HG02938 (cell line): ENCODE results near the gene EXOC3L4.
"Not testable (repeated sequence)": the region's sequence is repeated elsewhere in the genome, so short reads cannot be mapped to it uniquely, and the experiment has no call there.

Source experiments
- ATAC-seq: cut with Tn5 transposase; IDR thresholded peaks from one replicate; pipeline ENCODE4 v1.9.1; 2021; ENCODE audit warnings: mild to moderate bottlenecking, moderate library complexity; ENCODE audit not compliant: unreplicated experiment

EXOC3L4 gene

DNA sequence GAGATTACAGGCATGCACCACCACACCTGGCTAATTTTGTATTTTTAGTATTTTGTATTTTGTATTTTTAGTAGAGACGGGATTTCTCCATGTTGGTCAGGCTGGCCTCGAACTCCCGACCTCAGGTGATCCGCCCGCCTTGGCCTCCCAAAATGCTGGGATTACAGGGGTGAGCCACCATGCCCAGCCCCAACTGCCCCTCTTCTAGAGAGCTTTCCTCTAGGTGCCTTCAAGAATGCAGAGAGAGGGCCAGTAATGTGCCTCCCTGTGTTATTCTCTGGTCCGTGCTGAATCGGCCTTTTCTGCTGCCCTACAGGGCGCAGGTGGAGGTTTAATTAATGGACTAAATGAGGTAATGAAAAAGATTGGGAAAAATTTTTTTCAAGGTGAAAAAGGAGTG lies 25.0 kb downstream of the EXOC3L4 start:
- ATAC-seq = not testable (repeated sequence)

DNA sequence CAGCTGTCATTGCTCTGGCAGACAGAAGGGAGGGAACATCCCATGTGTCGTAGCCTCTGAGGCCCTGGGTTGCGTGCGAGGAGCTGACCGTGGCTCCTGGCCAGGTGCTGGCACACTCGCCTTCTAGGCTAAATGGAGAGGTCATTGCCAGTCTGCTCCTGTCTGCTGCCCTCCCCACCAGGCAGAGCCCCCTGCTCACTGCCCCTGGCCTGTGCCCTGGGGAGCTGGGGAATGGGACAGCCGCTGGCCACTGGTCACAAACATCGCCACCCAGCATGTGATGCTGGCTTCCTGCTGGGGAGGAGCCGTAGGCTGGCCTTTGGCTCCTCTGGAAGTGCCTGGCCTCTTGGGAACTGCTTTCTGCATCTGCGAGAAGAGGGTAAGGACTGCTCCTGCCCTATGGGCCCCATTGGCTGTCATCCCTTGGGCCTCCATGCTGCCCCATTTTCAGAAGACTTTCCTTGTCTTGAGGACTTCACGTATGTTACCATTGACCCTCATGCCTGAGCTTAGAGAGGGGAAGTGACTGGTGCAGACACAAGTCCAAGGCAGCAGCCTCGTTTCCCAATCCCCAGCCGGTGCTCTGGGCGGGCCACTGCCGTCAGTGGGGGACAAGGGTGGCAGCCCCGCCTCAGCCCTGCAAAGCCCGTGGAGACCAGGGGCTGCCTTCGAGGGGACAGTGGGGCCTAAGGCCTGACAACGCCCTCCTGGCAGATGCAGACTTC lies 26.8 kb downstream of the EXOC3L4 start:
- ATAC-seq = no peak

DNA sequence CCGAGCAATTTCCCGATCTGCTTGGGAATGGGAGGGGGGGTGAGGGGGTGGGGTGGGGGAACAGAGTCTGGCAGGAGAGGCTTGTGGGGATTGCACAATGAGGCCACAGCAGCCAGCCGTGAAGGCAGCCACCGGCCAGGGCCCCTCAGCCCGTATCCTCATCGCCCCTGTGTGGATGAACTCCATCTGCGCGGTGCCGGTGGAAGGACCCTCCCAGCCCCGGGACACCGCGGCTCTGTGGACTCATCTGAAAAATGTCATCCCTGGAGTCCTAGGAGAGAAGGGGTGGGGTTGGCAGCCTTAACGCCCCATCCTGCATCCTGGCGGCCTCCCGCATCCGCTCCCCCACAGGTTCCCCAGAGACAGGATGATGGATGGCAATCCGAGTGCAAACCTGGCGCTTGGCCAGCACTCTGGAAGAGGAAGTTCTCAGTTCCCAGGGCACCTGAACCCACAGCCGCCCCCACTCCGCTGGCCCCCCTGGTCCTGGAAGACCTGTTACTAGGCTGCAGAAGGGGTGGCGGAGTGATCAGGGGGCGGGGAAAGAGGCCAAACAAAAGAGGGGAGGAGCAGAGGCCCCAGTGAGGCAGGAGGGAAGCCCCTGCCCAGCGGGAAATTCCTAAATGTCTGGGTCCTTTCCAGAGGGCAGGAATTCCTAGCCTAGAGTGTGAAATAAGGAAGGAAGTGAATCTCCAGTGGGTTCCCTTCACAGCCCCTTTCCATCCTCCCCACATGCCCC lies 27.5 kb downstream of the EXOC3L4 start:
- no peak for ATAC-seq

DNA sequence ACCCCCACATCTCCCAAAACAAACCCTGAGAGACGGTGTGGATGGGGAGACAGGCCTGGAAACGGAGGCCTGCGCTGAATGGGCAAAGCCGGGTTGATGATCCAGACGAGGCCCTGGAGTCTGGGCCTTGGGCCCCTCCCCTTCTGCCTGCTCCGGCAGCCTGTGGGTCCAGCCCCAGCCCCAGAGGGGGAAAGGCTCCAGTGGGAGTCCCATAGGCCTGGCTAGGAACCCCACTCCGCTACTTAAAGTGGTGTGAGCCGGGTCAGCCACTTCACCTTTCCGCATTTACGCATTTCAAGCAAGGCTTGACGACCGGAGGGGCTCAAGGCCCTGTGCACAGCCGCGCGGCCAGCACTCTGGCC lies 28.0 kb downstream of the EXOC3L4 start:
- ATAC-seq = no peak

DNA sequence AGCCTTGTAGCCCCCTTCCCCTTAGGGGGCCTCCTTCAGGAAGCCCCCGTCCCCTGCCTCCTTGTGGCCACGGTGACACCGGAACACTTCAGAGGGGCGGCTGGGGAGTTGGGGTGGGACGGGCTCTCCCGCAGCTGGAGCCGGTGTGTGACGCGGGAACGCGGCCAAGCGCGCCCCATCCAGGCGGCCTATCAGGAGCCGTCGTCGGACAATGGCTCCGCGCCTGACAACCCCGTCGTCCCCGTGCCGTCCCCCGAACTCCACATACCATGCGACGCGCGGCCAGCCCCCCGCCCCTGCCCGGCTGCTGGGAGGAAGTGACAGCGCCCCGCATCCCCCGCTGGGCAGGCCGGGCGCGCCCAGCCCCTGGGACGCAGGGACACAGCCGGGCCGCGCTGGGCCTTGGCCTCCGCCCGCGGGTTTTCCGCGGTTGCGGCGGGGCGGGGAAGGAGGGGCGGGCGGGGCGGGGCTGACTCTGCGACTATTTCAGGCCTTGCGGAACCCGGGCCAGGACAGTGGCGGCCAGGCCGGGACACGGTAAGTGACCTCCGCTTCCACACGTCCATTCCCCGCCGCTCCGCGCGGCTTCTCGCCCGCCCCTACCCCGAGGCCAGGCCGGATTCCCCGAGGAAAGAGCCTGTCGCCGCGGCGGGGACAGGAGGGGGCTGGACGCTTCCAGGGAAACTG lies 28.6 kb downstream of the EXOC3L4 start, which contains the start of gene TNFAIP2:
TNFAIP2 (plus strand) TSS at position 515 of the 687 bp plus-strand sequence. CDS start 2,997 bp downstream, outside the sequence.
- no peak for ATAC-seq

DNA sequence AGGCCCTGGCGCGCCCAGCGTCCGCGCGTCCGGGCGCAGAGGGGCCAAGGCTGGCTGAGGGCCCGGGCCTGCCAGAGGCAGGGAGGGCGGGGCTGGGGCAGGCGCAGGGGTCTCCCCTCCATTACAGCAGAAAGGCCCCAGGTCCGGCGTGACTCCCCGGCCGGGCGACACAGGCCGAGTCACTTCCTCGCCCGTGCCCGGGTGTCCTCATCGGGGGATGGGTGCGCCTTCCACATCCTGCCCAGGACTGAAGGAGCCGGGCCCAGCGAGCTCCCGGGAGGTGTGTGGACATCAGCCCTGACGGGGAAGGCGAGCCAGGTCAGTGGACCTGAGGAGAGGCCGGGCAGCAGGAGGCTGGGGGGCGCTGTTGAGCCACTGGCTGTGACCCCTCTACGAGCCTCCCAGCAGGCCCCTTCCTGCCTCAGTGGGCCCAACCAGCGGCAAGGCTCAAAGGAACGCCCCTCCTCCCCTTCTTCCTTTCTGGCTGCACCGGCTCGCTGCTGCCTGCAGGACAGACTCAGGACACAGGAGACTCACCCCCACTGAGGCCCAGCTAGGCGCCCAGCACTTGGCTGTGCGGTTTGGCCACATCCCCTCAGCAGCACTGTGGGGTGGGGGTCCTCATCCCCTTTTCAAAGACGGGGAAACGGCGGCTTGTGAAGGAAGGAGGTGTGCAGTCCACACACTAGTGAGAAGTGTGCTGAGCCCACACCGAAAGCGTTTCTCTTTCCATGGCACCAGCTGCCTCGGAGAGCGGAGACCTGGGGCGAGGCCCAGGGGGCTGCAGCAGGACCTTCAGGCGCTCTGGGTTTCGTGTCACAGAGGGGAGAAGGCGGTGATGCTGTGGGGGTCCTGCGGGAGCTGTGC lies 29.3 kb downstream of the EXOC3L4 start:
- no peak for ATAC-seq

DNA sequence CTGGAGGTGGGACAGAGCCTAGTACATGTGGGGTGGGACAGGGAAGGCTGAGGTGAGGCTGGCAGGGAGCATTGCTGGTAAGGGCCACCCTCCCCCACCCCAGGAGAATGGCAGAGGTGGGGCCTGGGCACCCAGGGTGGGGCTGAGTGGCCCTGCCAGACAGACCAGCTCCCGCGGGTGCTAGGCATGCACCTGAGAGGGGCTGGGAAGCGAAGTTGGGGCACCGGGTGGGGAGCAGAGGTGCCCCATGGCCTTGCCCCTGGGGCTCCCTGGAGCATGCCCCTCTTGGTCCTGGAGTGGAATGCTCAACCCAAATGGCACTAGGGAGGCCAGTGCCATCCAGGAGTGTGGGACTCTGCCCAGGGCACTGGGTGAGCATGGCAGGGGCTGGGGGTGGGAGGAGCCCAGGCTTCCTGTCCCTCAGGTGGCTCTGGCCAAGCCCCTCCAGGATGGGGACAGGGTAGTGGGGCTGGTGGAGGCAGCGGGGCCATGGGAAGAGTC lies 30.0 kb downstream of the EXOC3L4 start:
- ATAC-seq = no peak

DNA sequence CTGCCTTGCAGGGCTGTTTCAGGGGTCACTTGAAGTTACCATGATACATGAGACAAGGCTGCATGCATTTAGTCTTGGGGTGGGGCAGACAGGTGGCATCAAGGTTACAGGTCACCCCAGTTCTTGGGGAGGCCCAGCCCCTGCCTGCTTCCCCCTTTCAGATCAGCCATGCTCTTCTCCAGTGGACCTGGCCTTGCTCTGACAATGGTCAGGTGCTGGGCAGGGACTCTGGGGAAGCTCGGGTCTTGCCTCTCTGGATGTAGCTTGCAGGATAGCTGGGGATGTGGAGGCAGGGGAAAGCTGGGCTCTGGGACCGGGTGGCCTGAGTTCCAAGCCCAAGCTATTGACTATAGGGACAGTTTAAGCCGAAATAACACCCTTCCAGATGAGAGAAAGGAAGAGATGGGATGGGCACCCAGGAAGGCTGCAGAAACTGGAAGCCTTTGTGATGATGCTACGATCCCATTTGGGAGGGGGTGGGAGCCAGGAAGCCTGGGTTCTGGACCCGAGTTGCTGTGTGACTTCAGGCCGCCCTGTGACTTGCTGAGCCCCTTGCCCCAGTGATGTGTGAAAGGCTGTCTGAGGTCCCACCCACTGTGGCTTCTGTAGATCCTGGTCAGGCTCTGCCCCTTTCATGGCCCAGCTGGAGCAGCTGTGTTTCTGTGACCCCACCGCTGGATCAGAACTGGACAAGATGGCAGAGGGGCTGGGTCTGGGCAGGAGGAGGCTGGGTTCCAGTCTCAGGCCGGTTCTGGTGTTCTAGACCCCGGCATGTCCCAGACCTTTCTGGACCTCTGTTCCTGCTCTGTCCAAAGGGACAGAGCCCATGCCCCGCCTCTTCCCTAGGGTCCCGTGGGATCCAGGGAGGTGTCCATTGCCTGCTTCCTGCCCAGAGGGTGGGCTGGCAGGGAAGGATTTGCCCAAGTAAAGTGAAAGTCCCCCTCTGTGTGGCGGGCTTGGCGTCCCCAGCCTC lies 30.9 kb downstream of the EXOC3L4 start:
- no peak for ATAC-seq

DNA sequence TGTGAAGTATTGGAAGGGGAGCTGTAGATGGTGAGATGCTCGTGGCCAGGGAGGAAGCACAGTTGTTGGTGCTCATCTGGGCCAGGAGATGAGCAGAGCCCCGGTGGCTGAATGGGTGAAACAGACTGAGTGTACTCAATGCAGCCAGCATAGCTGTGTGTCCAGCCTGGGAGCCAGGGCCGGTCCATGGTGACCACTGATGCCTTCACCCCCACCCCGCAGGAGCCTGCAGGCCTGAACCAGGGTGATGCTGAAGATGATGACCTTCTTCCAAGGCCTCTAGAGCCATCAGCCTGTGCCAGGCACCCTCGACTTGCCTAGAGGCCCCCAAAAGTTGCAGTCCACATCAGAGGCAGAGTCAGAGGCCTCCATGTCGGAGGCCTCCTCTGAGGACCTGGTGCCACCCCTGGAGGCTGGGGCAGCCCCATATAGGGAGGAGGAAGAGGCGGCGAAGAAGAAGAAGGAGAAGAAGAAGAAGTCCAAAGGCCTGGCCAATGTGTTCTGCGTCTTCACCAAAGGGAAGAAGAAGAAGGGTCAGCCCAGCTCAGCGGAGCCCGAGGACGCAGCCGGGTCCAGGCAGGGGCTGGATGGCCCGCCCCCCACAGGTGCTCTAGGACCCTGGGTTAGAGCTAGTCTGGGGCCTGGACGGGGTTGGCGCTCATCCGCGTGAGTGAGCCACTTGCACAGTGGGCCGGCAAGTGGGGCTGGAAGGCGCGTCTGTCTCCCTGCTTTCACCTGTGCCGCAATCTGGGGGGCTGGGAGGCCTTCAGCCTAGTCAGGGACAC lies 31.8 kb downstream of the EXOC3L4 start:
- no peak for ATAC-seq

DNA sequence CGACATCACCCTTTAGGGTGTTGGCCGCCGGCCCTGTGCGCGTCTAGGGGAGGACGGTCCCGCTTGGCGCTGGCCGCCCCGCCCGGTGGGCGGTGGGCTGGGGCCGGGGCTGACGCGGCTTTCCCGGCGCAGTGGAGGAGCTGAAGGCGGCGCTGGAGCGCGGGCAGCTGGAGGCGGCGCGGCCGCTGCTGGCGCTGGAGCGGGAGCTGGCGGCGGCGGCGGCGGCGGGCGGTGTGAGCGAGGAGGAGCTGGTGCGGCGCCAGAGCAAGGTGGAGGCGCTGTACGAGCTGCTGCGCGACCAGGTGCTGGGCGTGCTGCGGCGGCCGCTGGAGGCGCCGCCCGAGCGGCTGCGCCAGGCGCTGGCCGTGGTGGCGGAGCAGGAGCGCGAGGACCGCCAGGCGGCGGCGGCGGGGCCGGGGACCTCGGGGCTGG lies 32.4 kb downstream of the EXOC3L4 start:
- ATAC-seq = no peak

DNA sequence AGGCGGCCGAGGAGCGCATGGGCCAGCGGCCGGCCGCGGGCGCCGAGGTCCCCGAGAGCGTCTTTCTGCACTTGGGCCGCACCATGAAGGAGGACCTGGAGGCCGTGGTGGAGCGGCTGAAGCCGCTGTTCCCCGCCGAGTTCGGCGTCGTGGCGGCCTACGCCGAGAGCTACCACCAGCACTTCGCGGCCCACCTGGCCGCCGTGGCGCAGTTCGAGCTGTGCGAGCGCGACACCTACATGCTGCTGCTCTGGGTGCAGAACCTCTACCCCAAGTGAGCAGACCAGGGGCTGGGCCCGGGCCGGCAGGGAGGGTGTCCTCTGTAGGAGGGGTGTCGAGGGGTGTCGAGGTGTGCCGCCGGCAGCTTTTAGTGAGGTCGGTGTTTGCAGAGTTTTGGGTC lies 32.8 kb downstream of the EXOC3L4 start:
- no peak for ATAC-seq

DNA sequence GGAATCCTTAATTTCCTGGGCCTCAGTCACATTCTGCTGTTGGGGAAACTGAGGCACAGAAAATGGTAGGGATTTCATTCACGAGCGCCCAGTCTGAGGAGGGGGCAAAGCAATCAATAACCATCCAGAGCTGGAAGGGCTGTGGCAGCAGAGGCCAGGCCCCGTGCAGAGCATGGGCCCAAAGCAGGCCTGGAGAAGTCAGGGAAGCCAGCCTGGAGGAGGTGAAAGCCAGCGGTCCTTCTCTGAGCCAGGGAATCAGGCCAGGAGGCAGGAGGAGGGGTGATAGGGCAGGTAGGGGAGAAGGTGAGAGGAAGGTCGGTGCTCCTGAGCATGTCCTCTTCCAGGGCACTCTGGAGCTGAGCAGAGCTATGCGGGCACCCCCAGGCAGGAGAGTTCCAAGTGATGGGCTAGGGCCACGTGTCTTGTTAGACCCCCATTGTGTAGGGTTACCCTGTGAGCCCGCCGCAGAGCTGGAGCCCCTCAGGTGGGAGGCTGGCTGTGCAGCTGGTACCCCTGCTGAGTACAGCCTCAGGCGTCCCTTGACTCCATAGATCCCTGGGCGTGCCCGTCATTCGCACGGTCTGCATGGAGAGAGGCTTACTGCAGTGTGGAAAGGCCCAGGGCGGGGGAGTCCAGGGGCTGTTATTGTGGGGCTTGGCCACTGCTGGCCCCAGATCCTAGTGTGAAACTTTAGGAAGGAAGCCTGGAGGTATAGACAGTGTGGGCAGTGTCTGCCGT lies 33.5 kb downstream of the EXOC3L4 start:
- no peak for ATAC-seq

DNA sequence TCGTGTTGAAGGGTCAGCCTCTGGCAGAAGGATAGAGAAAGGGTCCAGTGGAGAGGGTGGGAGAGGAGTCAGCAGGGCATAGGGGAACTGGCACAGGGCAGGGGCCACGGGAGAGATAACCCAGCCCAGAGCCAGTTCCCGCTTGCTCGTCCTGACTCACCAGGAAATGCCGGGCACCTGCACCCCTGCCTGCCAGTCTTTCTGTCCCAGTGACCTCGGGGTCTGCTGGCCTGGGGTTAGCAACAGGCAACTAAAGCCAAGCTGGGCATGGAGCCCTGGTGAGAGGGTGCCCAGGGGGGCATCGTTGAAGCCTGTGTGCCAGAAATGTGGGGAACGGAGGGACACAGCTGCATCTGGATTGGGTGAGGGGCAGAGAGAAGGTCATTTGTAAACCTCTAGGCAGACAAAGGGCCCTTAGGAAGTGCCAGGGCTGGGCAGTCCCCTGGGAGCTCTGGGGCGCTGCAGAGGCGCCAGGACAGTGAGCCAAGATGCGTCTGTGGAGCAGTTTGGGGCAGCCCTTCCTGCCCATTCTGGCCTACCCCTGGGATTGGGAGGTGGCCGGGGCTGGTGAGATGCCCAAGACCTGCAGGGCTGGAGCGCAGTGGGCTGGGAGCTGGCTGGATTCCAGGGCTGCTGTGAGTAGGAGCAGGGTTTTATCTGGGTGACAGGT lies 34.2 kb downstream of the EXOC3L4 start:
- ATAC-seq = no peak

DNA sequence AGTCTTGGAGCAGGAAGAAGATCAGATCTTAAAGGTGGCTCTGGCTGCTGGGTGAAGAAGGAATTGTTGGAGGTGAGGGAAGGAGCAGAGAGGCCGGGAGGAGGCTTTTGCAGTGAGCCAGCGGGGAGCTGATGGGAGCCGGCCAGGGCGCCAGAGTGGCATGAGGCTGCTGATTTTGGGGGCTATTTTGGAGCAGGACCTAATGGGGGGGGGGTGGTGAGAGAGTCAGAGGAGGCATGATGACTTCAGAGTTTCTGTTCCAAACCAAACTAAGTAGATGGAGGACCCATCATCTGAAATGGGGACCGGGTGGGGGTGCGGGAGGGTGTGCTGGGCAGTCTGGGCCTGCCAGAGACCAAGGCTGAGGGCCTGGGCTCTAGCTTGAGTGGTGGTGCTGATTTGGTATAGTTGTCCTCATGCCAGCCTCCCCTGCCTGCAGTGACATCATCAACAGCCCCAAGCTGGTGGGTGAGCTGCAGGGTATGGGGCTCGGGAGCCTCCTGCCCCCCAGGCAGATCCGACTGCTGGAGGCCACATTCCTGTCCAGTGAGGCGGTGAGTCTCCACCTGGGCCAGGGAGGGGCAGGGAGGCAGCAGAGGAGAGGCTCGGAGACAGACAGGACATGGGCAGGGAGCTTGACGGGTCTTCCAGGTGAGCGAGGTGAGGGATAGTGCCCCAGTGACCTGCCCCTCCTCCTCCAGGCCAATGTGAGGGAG lies 34.9 kb downstream of the EXOC3L4 start:
- ATAC-seq = no peak

DNA sequence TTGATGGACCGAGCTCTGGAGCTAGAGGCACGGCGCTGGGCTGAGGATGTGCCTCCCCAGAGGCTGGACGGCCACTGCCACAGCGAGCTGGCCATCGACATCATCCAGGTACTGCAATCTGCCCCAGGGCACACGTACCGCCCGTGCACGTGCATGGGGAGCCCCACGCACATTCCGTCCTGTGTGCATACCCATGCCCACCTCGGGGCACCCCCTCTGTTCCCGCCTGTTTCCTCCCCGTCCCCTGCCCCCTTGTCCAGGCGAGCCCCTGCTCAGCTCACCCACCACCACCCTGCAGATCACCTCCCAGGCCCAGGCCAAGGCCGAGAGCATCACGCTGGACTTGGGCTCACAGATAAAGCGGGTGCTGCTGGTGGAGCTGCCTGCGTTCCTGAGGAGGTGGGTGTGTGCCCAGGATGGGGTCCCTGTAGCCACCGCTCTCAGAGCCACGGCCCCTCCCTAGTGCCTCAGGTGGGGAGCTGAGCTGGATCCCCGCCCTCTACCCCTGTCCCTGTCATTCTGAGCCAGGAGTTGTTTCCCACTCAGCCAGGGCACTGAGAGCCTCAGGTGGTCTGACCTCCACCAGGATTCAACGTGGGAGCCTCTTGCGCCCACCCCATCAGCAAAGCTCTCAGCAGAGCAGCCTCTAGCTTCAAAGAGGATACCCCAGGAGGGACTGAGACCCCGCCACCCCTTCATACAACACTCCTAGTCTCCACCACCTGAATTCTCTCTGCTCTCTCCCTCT lies 35.7 kb downstream of the EXOC3L4 start:
- no peak for ATAC-seq

DNA sequence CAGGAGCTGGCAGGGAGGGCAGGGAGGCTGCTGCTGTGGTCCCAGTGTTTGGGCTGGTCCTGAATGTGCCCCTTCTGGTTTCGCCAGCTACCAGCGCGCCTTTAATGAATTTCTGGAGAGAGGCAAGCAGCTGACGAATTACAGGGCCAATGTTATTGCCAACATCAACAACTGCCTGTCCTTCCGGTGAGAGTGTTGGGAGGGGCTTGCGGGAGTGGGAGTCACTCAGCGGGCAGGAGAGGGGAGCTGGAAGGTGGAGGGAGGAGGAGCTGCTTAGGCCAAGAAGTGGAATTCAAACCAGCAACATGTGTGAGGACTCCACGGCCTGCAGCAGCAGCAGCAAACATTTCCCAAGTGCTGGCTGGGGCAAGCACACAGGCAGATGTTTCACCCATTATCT lies 36.4 kb downstream of the EXOC3L4 start:
- ATAC-seq = no peak
